GM12878 (cell line): ENCODE measurements around the gene PDIA3. TPM values are rescaled to one million over a fixed set of nuclear protein-coding genes. Genes with fewer than 3 reads are reported as not detected.

Experiments used
- ATAC-seq: fragments of 200-7000 bp; cut with Tn5 transposase; 3 replicates; pipeline ENCODE4 v1.9.1; 2020; ENCODE audit warnings: mild to moderate bottlenecking, moderate library complexity
- BruUV-seq: library from RNA; stranded (reverse); fragments of 400-500 nt; replicated peaks from 2 replicates; lab custom pipeline; 2021; lab: Mats Ljungman, UMichigan
- CTCF ChIA-PET: fragments of 300-600 bp; sonication (Branson Sonifier 250); formaldehyde crosslinking; extraction: SDS; loops from one replicate; lab custom pipeline; 2021; ENCODE audit warnings: inconsistent platforms; lab: Yijun Ruan, JAX
- POLR2A ChIA-PET: fragments of 350-600 bp; formaldehyde crosslinking; extraction: SDS; loops from one replicate; lab custom pipeline; 2021; ENCODE audit warnings: inconsistent platforms; lab: Charles Lee
- RAD21 ChIA-PET: fragments of 300-600 bp; sonication (Branson Sonifier 250); formaldehyde crosslinking; loops from one replicate; lab custom pipeline; 2023; ENCODE audit warnings: antibody characterized with exemption; ENCODE audit not compliant: unreplicated experiment; lab: Charles Lee
- SMC1A ChIA-PET: fragments of 300-600 bp; sonication (Branson Sonifier 250); formaldehyde crosslinking; loops from one replicate; lab custom pipeline; 2023; ENCODE audit not compliant: unreplicated experiment, uncharacterized antibody; lab: Charles Lee
- DNase-seq: peaks from one replicate; pipeline ENCODE4 v3.0.0-alpha.2; 2011; ENCODE audit warnings: low read depth, low spot score
- FAIRE-seq: peaks from 3 replicates; lab custom pipeline; 2011; peaks lifted over from hg19 to GRCh38; lab: Jason Lieb, UNC
- H2AFZ ChIP-seq: 2 replicates; pipeline ENCODE4 v1.6.0; 2011; ENCODE audit warnings: low read depth, low read length, control low read depth; ENCODE audit not compliant: control insufficient read depth
- H3K27ac ChIP-seq: 2 replicates; pipeline ENCODE4 v1.5.1; 2011; ENCODE audit warnings: control low read depth; ENCODE audit not compliant: control insufficient read depth, insufficient read depth
- H3K27me3 ChIP-seq, 2 experiments: replicated peaks in 1 of 2; 2 replicates each; pipeline versions ENCODE4 v1.6.0 to v1.6.1; 2011; ENCODE audit warnings: low read length in 1 of 2; ENCODE audit not compliant: control insufficient read depth in 2 of 2, insufficient read depth in 2 of 2
- H3K36me3 ChIP-seq, 2 experiments: 2 replicates each; pipeline ENCODE4 v1.5.1; 2011; ENCODE audit warnings: low read length in 1 of 2; ENCODE audit not compliant: control insufficient read depth in 2 of 2, insufficient read depth in 2 of 2
- H3K4me1 ChIP-seq: 2 replicates; pipeline ENCODE4 v1.6.1; 2011; ENCODE audit warnings: mild to moderate bottlenecking, low read length, moderate library complexity, mixed read lengths; ENCODE audit not compliant: control insufficient read depth, insufficient read depth
- H3K4me2 ChIP-seq: 2 replicates; pipeline ENCODE4 v1.6.0; 2011; ENCODE audit warnings: control low read depth; ENCODE audit not compliant: control insufficient read depth, insufficient read depth
- H3K4me3 ChIP-seq: fragments of 200-600 bp; sonication (generic); 2 replicates; pipeline ENCODE4 v1.5.1; 2016
- H3K79me2 ChIP-seq: 2 replicates; pipeline ENCODE4 v1.6.0; 2011; ENCODE audit warnings: low read length; ENCODE audit not compliant: control insufficient read depth, insufficient read depth
- H3K9ac ChIP-seq: 2 replicates; pipeline ENCODE4 v1.8.0; 2011; ENCODE audit warnings: low read length, control low read depth, mixed read lengths; ENCODE audit not compliant: control insufficient read depth, insufficient read depth
- H3K9me3 ChIP-seq: replicated peaks from 3 replicates; pipeline ENCODE4 v1.5.1; 2011; ENCODE audit warnings: mild to moderate bottlenecking, low read length; ENCODE audit not compliant: control insufficient read depth, insufficient read depth
- H4K20me1 ChIP-seq: 2 replicates; pipeline ENCODE4 v1.6.0; 2011; ENCODE audit not compliant: control insufficient read depth, insufficient read depth
- BHLHE40 ChIP-seq, 2 experiments: fragments of 450-650 bp in 1 of 2; IDR thresholded peaks; 2 replicates each; pipeline ENCODE4 v1.6.1; 2011 to 2017; ENCODE audit warnings: low read depth in 2 of 2, borderline replicate concordance in 1 of 2, improper control_type of control experiment in 1 of 2, low read length in 1 of 2, mild to moderate bottlenecking in 1 of 2
- BRCA1 ChIP-seq: IDR thresholded peaks from 2 replicates; pipeline ENCODE4 v1.6.1; 2011; ENCODE audit warnings: low read depth, low read length, improper control_type of control experiment
- EGR1 ChIP-seq, 2 experiments: IDR thresholded peaks; 1 replicate in 1 of 2; 2 replicates in 1 of 2; pipeline ENCODE4 v1.6.1; 2011 to 2012; ENCODE audit warnings: low read depth in 2 of 2, low read length in 2 of 2, borderline replicate concordance in 1 of 2, mild to moderate bottlenecking in 1 of 2, moderate library complexity in 1 of 2
- HSF1 ChIP-seq: fragments of 150-350 bp; IDR thresholded peaks from 2 replicates; pipeline ENCODE4 v1.6.1; 2014; ENCODE audit warnings: mild to moderate bottlenecking, low read depth, low read length
- KAT2A ChIP-seq: conservative IDR thresholded peaks from 2 replicates; pipeline ENCODE4 v1.6.1; 2011; ENCODE audit warnings: low read depth, low read length; ENCODE audit not compliant: control insufficient read depth
- MAX ChIP-seq: IDR thresholded peaks from 2 replicates; pipeline ENCODE4 v1.6.1; 2012; ENCODE audit warnings: low read depth, low read length, improper control_type of control experiment
- MLLT1 ChIP-seq: fragments of 450-650 bp; IDR thresholded peaks from 2 replicates; pipeline ENCODE4 v1.6.1; 2016; ENCODE audit warnings: mild to moderate bottlenecking
- MTA2 ChIP-seq: fragments of 450-650 bp; IDR thresholded peaks from 2 replicates; pipeline ENCODE4 v1.6.1; 2016; ENCODE audit warnings: low read depth, mild to moderate bottlenecking, moderate library complexity
- NBN ChIP-seq: fragments of 450-650 bp; IDR thresholded peaks from 2 replicates; pipeline ENCODE4 v1.6.1; 2016
- NFXL1 ChIP-seq: fragments of 450-650 bp; IDR thresholded peaks from 2 replicates; pipeline ENCODE4 v1.6.1; 2017; ENCODE audit warnings: antibody characterized with exemption, mild to moderate bottlenecking, borderline replicate concordance
- PAX5 ChIP-seq: IDR thresholded peaks from 2 replicates; pipeline ENCODE4 v1.6.1; 2011; ENCODE audit warnings: low read depth, low read length, borderline replicate concordance
- RCOR1 ChIP-seq: conservative IDR thresholded peaks from 2 replicates; pipeline ENCODE4 v1.6.1; 2012; ENCODE audit warnings: low read depth, low read length, improper control_type of control experiment
- SUPT20H ChIP-seq: IDR thresholded peaks from 2 replicates; pipeline ENCODE4 v1.6.1; 2011; ENCODE audit warnings: low read depth, mild to moderate bottlenecking, low read length, moderate library complexity, borderline replicate concordance; ENCODE audit not compliant: control insufficient read depth
- ZNF622 ChIP-seq: fragments of 450-650 bp; IDR thresholded peaks from 2 replicates; pipeline ENCODE4 v1.6.1; 2017; ENCODE audit warnings: mild to moderate bottlenecking, inconsistent platforms
- ZSCAN29 ChIP-seq: fragments of 450-650 bp; IDR thresholded peaks from 2 replicates; pipeline ENCODE4 v1.6.1; 2017; ENCODE audit warnings: mild to moderate bottlenecking, moderate library complexity
- WGBS: methylation state at CpG from one replicate; pipeline ENCODE4 v1.1.6; 2016; ENCODE audit warnings: low lambda C conversion rate; ENCODE audit not compliant: insufficient replicate concordance, insufficient coverage; ENCODE audit errors: missing lambda C conversion rate; 5-methylcytosine and 5-hydroxymethylcytosine counted together
- in situ Hi-C: fragments of 300-500 bp; cut with MboI; formaldehyde crosslinking; loops from 9 replicates; pipeline ENCODE4 v1.14.3; 2018; ENCODE audit warnings: mixed read lengths
- intact Hi-C: fragments of 100-400 bp; cut with micrococcal nuclease; formaldehyde crosslinking; loops from one replicate; pipeline ENCODE4 v1.14.2; 2022; ENCODE audit not compliant: unreplicated experiment
- polyA plus RNA-seq, 11 experiments: library from polyadenylated mRNA; depleted of rRNA in 4 of 11; unstranded in 6 of 11; stranded (reverse) in 5 of 11; fragments of >200 nt; fragmentation: Nextera tagmentation in 4 of 11; fragmentation: Illumina TruSeq in 1 of 11; extraction: Ambion mirVana in 4 of 11; extraction: Trizol in 1 of 11; gene quantifications; 1 replicate in 1 of 11; 2 replicates in 10 of 11; pipeline versions ENCODE4 v1.2.1 to v1.2.3, GENCODE V29; 2011 to 2016; ENCODE audit warnings: inconsistent platforms in 2 of 11, missing spikeins in 2 of 11, low read depth in 1 of 11
- total RNA-seq, 4 experiments: library from RNA; depleted of rRNA in 3 of 4; stranded (reverse); fragments of >200 nt in 3 of 4; fragmentation: Illumina TruSeq in 1 of 4; extraction: Trizol in 1 of 4; gene quantifications; 2 replicates each; pipeline versions ENCODE4 v1.2.1 to v1.2.3, GENCODE V29; 2013 to 2021
- TF ChIP-seq, protein P1 (sequence below): IDR thresholded peaks from 2 replicates; pipeline ENCODE4 v1.6.1; 2011; ENCODE audit warnings: low read depth, mild to moderate bottlenecking, low read length, moderate library complexity, borderline replicate concordance; ENCODE audit errors: extremely low read depth

PDIA3 gene
- total and polyA plus RNA-seq, 10 of the 15 experiments (the other 5 are each of a cell fraction or from before 2014, with no cell fraction given) = 18.2 to 716 (median 181) TPM

- SMC1A ChIA-PET = interaction anchor here (1.1 to 9.4 kb wide), 11 partner anchors 9 to 41 kb away, joined by 3 to 129 read pairs (median 4); partner anchors contain the start of genes ELL3, HYPK and MFAP1
- in situ Hi-C loops = loop anchor here (10.0 to 25.0 kb wide), 2 partner anchors 933 to 1530 kb away; partner anchors contain the start of genes GANC and TMEM87A
- RAD21 ChIA-PET = interaction anchor here (0.8 to 2.2 kb wide), 7 partner anchors 13 to 40 kb away, joined by 5 to 10 read pairs (median 6); partner anchors contain the start of genes ELL3 and MFAP1
- WGBS = under 1% methylated on average over 47 of the region's 66 CpGs
- POLR2A ChIA-PET = interaction anchor here (0.5 to 6.5 kb wide), 10 partner anchors 7 to 52 kb away, joined by 3 to 59 read pairs (median 4); partner anchors contain the start of genes ELL3, HYPK, MFAP1 and SERINC4
- H2AFZ ChIP-seq = peak within 1 kb of the TSS; percentile 90
- no peaks in the 10 kb centered on the region for H3K9me3 ChIP-seq
- FAIRE-seq (peak; percentile 90), DNase-seq (peak; percentile 99), ATAC-seq (peak; percentile 92)
- BruUV-seq = TSS peak; percentile 65
- intact Hi-C loops = loop anchor here (1.0 to 5.0 kb wide), 2 partner anchors 8 to 35 kb away; partner anchors contain the start of genes HYPK, SERINC4 and WDR76
- H3K4me3 ChIP-seq = peak within 1 kb of the TSS; percentile 96
- H3K27ac ChIP-seq = peak within 1 kb of the TSS; percentile 99
- H4K20me1 ChIP-seq = no peaks in the 10 kb centered on the region; the same call in none of the 2 replicates
- peaks cover 34% of the 10 kb centered on the region for H3K79me2 ChIP-seq
- peak within 1 kb of the TSS; percentile 99 for H3K4me2 ChIP-seq
- CTCF ChIA-PET = interaction anchor here (0.6 to 7.1 kb wide), 6 partner anchors 16 to 40 kb away, joined by 3 to 72 read pairs (median 4); partner anchors contain the start of genes ELL3 and MFAP1
- no peaks in the 10 kb centered on the region for H3K27me3 ChIP-seq
- H3K4me1 ChIP-seq = peaks cover 34% of the 10 kb centered on the region
- H3K36me3 ChIP-seq = peaks cover 5 to 30% of the 10 kb centered on the region in 2 experiments
- H3K9ac ChIP-seq = peak within 1 kb of the TSS; percentile 100
- TF ChIP-seq NBN = peak; percentile 88
- TF ChIP-seq PAX5 = peak; percentile 13; the same call in 1 of the 2 replicates
- no peak for TF ChIP-seq SUPT20H
- peak; percentile 96 to 99 for TF ChIP-seq BHLHE40 (IDR thresholded peaks at IDR 0.05; ENCODE audit: borderline replicate concordance in 1 of 2, low read depth in 2 of 2, low read length in 1 of 2)
- no peak for TF ChIP-seq RCOR1
- peak; percentile 30 to 69; a peak in 2 of 3 replicates for TF ChIP-seq EGR1 (IDR thresholded peaks at IDR 0.05; ENCODE audit: borderline replicate concordance in 1 of 2, low read depth in 2 of 2, low read length in 2 of 2)
- peak; percentile 39 for TF ChIP-seq MTA2
- TF ChIP-seq ZNF622 = no peak
- TF ChIP-seq MLLT1 = peak; percentile 87
- TF ChIP-seq KAT2A = no peak
- TF ChIP-seq HSF1 = no peak
- TF ChIP-seq ZSCAN29 = no peak
- no peak for TF ChIP-seq BRCA1
- no peak for TF ChIP-seq NFXL1
- TF ChIP-seq, protein P1, sequence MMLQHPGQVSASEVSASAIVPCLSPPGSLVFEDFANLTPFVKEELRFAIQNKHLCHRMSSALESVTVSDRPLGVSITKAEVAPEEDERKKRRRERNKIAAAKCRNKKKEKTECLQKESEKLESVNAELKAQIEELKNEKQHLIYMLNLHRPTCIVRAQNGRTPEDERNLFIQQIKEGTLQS = peak; percentile 92
- TF ChIP-seq MAX = peak; percentile 94
Measured at GRCh38 chr15:43791993-43792760, 45.9 kb downstream of the PDIA3 start, which contains the start of gene SERF2. SERF2 (plus strand) TSS chr15:43792320; CDS start chr15:43792377, 57 bp downstream.
